ENCODE results near the gene ARPC5L.
"Not testable (repeated sequence)": the region's sequence is repeated elsewhere in the genome, so short reads cannot be mapped to it uniquely, and the experiment has no call there.

Gene ARPC5L

GRCh38 chr9:124841075-124841821 lies 20.7 kb upstream of the ARPC5L start:
- DNase-seq = no peak

DNA sequence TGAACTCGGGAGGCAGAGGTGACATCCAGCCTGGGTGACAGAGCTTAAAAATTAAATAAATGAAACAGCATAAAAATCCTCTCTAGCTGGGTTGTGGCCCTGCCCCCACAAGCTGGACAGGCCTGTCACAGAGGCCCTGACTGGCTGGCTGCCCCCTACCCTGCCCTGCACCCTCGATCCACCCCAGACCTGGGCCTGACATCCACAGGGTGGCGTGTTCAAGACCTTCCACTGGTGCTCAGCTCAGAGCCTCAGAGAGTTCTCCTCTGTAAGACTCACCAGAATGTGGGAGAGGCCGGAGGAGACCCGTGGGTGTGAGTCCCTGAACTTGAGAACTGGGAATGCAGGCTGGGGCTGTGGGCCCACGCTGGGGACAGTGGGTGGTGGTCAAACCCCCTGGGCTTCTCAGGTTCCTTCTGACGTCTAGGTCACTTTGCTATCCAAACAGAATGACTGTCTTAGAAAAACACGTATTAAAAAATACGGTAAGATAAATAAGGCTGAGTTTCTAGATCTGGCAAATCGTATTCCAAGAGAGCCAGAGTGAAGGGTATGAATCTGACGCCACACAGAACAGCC lies 18.4 kb upstream of the ARPC5L start:
- no peak for DNase-seq

DNA sequence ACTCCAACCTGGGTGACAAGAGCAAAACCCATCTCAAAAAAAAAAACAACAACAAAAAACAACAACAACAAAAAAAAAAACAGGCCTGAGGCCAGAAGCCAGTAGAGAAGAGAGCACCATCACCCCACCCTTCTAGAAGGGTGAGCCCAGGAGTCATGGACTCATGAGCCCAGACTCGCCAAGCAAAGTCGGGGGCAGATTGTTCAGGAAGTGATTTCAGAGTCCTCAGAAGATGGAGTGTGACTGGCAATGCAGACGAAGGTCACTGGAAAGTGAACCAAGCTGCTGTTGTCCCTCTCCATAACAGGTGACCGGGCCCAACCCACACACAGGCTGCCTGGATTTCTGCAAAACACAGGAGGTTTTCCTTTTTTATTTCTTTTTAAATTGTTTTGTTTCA lies 17.6 kb upstream of the ARPC5L start:
- DNase-seq = no peak

GRCh38 chr9:124846467-124846866 lies 15.5 kb upstream of the ARPC5L start:
- not testable (repeated sequence) for DNase-seq

- DNase-seq = no peak
These were observed 15.0 kb upstream of the ARPC5L start for GRCh38 chr9:124846969-124847368.

DNA sequence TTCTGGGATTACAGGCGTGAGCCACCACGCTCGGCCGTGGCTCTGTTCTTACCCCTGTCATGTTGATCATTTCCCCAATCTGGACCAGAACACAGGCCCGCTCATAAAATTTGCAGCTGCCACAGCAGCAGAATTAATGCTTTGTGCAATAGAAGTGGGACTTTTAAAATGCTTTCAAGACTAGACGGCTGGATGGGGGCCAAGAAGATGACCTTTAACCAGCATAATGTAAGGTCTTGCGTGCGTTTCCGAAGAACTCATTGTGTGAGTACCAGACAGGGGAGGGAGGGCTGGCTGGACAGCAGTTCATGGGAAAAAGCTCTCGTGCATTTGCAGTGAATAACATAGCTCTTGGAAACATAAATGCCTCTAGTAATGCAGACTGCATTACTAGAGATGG lies 12.1 kb upstream of the ARPC5L start:
- DNase-seq = no peak

DNA sequence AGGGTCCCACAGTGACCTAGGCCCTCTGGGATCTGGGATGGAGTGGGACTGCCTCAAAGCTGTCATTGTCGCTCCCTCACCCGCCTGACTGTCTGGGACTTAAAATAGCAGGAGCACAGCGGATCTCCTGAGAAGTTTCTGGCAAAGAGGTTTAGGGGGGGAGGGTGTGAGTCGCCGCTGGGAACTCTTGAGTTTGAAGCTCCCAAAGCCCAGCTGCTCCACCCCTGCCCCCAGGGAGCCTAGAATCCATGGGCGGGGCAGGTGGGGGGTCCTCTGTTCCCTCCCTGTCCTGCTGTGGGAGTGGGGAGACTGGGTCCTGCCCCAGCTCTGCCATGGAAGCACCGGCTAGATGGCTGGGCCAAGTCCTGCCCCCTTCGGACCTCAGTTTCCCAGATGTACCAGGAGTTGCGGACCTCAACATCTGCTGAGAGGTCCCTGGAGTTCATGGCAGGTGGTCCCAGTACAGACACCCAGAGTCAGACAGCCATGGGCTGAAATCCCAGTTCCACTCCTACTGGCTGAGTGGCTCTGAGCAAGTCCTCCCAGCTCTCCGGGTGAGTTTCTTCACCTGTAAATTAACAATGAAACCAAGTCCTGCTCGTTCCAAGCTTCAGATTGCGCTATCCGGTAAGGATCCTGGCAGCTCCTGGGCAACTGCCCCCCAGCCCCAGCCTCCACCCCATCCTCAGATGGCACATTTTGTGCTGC lies 9.7 kb upstream of the ARPC5L start:
- no peak for DNase-seq

DNA sequence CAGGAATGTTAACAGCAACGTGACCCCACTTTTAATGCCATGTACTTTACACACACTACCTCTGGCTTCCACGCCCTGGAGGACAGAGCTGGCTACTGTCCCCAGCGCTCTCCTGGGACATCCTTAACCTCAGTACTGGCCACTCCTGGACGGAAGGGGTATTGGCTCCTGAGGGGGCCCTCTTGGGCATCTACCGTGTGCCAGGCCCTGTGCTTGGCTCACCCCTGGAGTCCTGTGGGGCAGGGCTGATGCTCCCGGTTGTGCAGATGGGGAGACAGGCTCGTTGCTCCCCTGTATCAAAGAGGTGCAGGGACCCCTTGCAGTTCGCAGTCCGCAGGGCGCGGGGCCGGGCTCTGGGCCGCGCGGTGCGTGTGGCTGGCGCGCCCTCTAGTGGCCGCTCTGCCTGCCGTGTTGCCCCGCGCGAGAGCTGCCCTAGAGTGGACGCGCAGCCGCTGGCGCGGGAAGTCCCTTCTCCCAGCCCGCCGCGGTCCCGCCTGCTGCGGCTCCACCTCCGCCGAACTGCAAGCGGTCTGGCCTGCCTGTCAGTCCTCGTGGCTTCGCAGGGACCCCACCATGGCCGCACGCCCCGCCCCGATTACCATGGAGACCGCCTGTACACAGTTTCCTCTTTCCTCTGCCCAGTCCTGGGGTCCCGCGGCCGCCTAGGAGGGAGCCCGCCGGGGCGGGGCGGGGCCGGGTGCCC lies 8.9 kb upstream of the ARPC5L start, which contains the start of gene WDR38:
Gene WDR38 (plus strand): TSS at position 632 of the 703 bp plus-strand sequence. CDS start 72 bp downstream, outside the sequence.
- DNase-seq = peak in 1 of 2 experiments; percentile 65

GRCh38 chr9:124853605-124854143 lies 8.3 kb upstream of the ARPC5L start:
- no peak for DNase-seq

- DNase-seq = no peak
These were observed 7.8 kb upstream of the ARPC5L start for GRCh38 chr9:124854161-124854560.

GRCh38 chr9:124854822-124855221 lies 7.1 kb upstream of the ARPC5L start:
- no peak for DNase-seq

- DNase-seq = no peak
These were observed 6.4 kb upstream of the ARPC5L start for GRCh38 chr9:124855566-124855943.

DNA sequence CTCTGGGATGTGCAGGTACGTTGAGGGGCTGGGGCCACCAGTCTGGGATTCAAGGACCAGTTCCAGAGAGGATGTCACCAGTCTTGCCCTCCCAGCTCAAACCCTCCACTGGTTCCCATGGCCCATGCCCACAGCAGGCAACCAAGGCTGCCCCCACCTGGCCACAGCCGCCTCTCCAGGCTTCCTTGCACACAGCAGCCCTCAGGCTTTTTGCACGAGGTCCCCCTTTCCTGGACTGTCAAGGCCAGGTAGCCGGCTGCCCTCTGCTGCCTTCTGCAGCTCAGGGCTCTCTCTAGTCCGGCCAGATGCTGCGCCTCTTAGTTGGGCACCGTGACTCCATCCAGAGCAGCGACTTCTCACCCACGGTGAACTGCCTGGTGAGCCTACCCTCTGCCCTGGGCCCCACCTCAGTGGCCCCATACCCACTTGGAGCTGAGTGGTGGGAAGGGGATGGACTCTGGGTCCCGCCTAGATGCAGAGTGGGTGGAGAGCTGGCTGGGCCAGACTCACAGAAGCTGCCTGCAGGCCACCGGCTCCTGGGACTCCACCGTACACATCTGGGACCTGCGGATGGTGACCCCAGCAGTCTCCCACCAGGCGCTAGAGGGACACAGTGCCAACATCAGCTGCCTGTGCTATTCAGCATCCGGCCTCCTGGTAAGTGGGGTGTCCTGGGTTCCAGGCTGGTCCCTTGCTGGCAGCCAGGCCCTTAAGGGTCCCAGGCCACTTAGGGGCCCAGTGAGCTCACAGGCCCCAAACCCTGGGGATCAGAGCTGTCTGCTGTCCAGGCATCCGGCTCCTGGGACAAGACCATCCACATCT lies 5.8 kb upstream of the ARPC5L start:
- DNase-seq = no peak

- DNase-seq = no peak
These were observed 4.3 kb upstream of the ARPC5L start for GRCh38 chr9:124857533-124858162.

GRCh38 chr9:124858330-124859046 lies 3.4 kb upstream of the ARPC5L start:
- DNase-seq = no peak

GRCh38 chr9:124859803-124860581 lies 1.9 kb upstream of the ARPC5L start:
- no peak for DNase-seq

GRCh38 chr9:124860582-124861341 lies 1.2 kb upstream of the ARPC5L start:
- DNase-seq = no peak

DNA sequence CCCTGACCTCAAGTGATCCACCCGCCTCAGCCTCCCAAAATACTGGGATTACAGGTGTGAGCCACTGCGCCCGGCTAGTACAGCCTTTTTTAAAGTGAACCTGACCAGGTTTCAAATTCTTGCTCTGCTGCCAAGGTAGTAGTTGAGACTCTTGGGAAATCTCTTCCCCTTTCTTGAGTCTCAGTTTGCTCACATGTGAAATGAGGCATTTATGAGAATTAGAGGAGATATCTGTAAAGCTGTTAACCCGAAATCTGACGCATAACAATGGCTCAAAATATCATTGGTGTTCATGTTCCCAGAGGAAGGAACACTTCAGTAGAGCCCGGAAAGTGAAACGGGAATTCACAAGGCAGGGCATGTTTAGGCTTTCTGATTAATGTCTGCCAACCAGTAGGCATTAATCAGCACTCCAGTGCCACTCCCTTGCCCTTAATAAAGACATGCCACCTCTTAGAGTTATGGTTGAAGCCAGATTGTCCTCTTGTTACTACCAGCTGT lies 1.5 kb downstream of the ARPC5L start:
- DNase-seq = no peak

All from NCI-H446 (cell line).